ENCODE measurements around the gene XRN2. TPM values are rescaled to one million over a fixed set of nuclear protein-coding genes. Genes with fewer than 3 reads are reported as not detected.
"Not testable (repeated sequence)": the region's sequence is repeated elsewhere in the genome, so short reads cannot be mapped to it uniquely, and the experiment has no call there.

Gene XRN2
- total RNA-seq, 1 donor from 2014 or later = 46.1 TPM

DNA sequence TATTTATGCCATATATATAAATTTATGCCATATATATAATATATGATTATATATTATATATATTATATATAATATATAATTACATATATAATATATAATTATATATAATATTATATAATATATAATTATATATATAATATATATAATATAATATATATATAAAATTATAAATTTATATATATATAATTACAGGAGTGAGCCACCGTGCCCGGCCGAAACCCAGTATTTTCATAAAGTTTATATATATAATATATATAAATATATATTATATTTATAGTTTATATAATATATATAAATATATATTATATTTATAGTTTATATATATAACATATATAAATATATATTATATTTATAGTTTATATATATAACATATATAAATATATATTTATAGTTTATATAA is 62.6 kb downstream of the XRN2 start:
- Mint-ChIP-seq H3K4me1 (ENCODE audit: low read depth) (peaks cover under 1% of the 10 kb centered on the region), H3K9me3 (ENCODE audit: low read depth) (no peaks in the 10 kb centered on the region), H3K4me3 (ENCODE audit: unreplicated experiment) (no peak overlapping the region), H3K27me3 (ENCODE audit: low read depth) (no peaks in the 10 kb centered on the region), H3K27ac (ENCODE audit: unreplicated experiment) (no peak overlapping the region), H3K36me3 (ENCODE audit: low read depth) (peaks cover 28% of the 10 kb centered on the region)
- TF ChIP-seq, protein P1, sequence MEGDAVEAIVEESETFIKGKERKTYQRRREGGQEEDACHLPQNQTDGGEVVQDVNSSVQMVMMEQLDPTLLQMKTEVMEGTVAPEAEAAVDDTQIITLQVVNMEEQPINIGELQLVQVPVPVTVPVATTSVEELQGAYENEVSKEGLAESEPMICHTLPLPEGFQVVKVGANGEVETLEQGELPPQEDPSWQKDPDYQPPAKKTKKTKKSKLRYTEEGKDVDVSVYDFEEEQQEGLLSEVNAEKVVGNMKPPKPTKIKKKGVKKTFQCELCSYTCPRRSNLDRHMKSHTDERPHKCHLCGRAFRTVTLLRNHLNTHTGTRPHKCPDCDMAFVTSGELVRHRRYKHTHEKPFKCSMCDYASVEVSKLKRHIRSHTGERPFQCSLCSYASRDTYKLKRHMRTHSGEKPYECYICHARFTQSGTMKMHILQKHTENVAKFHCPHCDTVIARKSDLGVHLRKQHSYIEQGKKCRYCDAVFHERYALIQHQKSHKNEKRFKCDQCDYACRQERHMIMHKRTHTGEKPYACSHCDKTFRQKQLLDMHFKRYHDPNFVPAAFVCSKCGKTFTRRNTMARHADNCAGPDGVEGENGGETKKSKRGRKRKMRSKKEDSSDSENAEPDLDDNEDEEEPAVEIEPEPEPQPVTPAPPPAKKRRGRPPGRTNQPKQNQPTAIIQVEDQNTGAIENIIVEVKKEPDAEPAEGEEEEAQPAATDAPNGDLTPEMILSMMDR (IDR thresholded peaks at IDR 0.05) = no peak
- no peak for DNase-seq (ENCODE audit: low spot score)

DNA sequence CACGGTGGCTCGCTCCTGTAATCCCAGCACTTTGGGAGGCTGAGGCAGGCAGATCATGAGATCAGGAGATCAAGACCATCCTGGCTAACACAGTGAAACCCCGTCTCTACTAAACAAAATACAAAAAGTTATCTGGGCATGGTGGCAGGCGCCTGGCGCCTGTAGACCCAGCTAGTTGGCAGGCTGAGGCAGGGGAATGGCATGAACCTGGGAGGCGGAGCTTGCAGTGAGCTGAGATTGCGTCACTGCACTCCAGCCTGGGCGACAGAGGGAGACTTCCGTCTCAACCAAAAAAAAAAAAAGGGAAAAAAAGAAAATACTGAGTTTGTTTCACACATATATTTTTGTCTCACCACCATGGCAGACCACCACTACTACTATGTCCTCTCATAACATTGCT is 63.1 kb downstream of the XRN2 start:
- not testable (repeated sequence) for H3K27ac Mint-ChIP-seq (ENCODE audit: unreplicated experiment); H3K27me3 Mint-ChIP-seq (ENCODE audit: low read depth); DNase-seq (ENCODE audit: low spot score); H3K4me3 Mint-ChIP-seq (ENCODE audit: unreplicated experiment); H3K9me3 Mint-ChIP-seq (ENCODE audit: low read depth); H3K4me1 Mint-ChIP-seq (ENCODE audit: low read depth)
- peaks cover 28% of the 10 kb centered on the region for H3K36me3 Mint-ChIP-seq (ENCODE audit: low read depth)

DNA sequence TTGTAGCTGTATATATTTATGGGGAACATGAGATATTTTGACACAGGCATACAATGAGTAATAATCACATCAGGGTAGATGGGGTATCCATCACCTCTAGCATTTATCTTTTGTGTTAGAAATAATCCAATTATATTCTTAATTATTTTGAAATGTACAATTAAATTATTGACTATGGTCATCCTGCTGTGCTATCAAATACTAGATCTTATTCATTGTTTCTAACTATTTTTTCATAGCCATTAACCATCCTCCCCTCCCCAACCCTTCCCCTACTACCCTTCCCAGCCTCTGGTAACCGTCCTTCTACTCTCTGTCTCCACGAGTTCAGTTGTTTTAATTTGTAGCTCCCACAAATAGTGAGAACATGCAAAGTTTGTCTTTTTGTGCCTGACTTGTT is 65.7 kb downstream of the XRN2 start:
- TF ChIP-seq, protein P1 (IDR thresholded peaks at IDR 0.05) = no peak

DNA sequence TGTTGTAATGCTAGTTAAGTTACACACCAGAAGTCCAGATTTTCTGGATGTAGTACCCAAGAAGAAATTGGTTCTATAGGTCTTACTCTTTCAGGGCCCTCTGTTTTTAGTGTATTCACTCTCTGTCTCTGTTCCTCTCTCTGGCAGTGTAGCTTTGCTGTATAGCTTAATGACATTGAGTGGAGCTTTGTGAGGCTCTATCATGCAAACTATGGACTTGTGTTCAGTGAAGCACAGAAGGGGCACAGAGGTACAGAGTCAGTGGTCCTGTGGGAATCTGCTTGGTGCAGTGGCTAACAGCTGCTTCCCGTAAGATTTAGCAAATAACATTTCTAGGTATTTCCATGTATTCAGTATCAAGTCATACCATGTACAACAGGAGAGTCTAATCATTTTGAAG is 68.1 kb downstream of the XRN2 start:
- H3K4me3 Mint-ChIP-seq (ENCODE audit: unreplicated experiment) = no peak overlapping the region
- H3K27me3 Mint-ChIP-seq (ENCODE audit: low read depth) = no peaks in the 10 kb centered on the region
- H3K4me1 Mint-ChIP-seq (ENCODE audit: low read depth) = peaks cover 10% of the 10 kb centered on the region
- peaks cover 18% of the 10 kb centered on the region for H3K36me3 Mint-ChIP-seq (ENCODE audit: low read depth)
- DNase-seq (ENCODE audit: low spot score) = no peak
- no peaks in the 10 kb centered on the region for H3K9me3 Mint-ChIP-seq (ENCODE audit: low read depth)
- TF ChIP-seq, protein P1 (IDR thresholded peaks at IDR 0.05) = no peak
- H3K27ac Mint-ChIP-seq (ENCODE audit: unreplicated experiment) = no peak overlapping the region

More for the DNA sequence above, 65.7 kb downstream of the XRN2 start:
- Mint-ChIP-seq H3K4me3 (ENCODE audit: unreplicated experiment) (no peak overlapping the region), H3K27ac (ENCODE audit: unreplicated experiment) (no peak overlapping the region), H3K4me1 (ENCODE audit: low read depth) (peaks cover 10% of the 10 kb centered on the region), H3K9me3 (ENCODE audit: low read depth) (no peaks in the 10 kb centered on the region), H3K27me3 (ENCODE audit: low read depth) (no peaks in the 10 kb centered on the region), H3K36me3 (ENCODE audit: low read depth) (peaks cover 18% of the 10 kb centered on the region)
- DNase-seq (ENCODE audit: low spot score) = no peak

DNA sequence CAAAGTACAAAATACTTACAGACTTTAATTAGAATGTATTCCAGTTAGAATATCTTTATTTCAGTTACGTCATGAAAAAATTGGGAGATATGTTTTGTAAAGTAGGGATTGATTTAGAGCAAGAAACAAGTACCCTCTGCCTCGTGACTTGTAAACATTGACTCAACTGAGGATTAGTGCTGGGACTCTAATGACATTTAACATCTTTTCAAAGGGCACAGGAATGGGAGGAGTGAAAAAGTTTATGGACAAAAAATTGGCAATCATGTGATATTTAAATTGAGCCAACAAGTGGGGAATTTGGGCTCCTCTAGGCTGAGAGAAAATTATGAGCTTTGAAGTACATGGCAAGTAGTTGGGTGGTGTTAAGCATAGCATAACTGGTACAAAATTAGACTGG is 68.9 kb downstream of the XRN2 start:
- no peaks in the 10 kb centered on the region for H3K27me3 Mint-ChIP-seq (ENCODE audit: low read depth)
- peaks cover 10% of the 10 kb centered on the region for H3K36me3 Mint-ChIP-seq (ENCODE audit: low read depth)
- peaks cover 10% of the 10 kb centered on the region for H3K4me1 Mint-ChIP-seq (ENCODE audit: low read depth)
- no peak overlapping the region for H3K27ac Mint-ChIP-seq (ENCODE audit: unreplicated experiment)
- TF ChIP-seq, protein P1 (IDR thresholded peaks at IDR 0.05) = no peak
- DNase-seq (ENCODE audit: low spot score) = no peak
- H3K4me3 Mint-ChIP-seq (ENCODE audit: unreplicated experiment) = no peak overlapping the region
- H3K9me3 Mint-ChIP-seq (ENCODE audit: low read depth) = no peaks in the 10 kb centered on the region

DNA sequence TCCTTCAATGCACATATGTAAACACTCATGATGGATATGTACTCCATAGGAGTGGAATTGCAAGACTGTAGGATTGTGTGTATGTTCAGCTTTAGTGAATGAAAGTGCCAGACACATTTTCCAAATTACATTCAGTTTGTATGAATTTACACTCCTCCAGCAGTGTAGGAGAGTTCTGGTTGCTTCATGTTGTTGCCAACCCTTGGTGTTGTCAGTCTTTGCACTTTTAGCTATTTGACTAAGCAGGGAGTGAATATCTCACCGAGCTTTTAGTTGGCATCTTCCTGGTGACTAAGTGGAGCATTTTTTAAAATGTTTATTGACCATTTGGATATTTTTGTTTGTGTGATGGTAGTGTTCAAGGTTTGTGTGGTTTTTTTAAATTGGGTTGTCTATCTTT is 70.3 kb downstream of the XRN2 start:
- no peaks in the 10 kb centered on the region for H3K9me3 Mint-ChIP-seq (ENCODE audit: low read depth)
- H3K27me3 Mint-ChIP-seq (ENCODE audit: low read depth) = no peaks in the 10 kb centered on the region
- TF ChIP-seq, protein P1 (IDR thresholded peaks at IDR 0.05) = no peak
- peaks cover 10% of the 10 kb centered on the region for H3K4me1 Mint-ChIP-seq (ENCODE audit: low read depth)
- DNase-seq (ENCODE audit: low spot score) = no peak
- peaks cover 7% of the 10 kb centered on the region for H3K36me3 Mint-ChIP-seq (ENCODE audit: low read depth)
- H3K27ac Mint-ChIP-seq (ENCODE audit: unreplicated experiment) = no peak overlapping the region
- H3K4me3 Mint-ChIP-seq (ENCODE audit: unreplicated experiment) = no peak overlapping the region

Measured in chondrocyte (in vitro differentiated cells).